HG03045 (cell line): ENCODE measurements around the gene MX2.

ENCODE experiments used
- ATAC-seq: cut with Tn5 transposase; IDR thresholded peaks from one replicate; pipeline ENCODE4 v1.9.1; 2021; ENCODE audit warnings: mild to moderate bottlenecking, moderate library complexity; ENCODE audit not compliant: unreplicated experiment

MX2 gene

DNA sequence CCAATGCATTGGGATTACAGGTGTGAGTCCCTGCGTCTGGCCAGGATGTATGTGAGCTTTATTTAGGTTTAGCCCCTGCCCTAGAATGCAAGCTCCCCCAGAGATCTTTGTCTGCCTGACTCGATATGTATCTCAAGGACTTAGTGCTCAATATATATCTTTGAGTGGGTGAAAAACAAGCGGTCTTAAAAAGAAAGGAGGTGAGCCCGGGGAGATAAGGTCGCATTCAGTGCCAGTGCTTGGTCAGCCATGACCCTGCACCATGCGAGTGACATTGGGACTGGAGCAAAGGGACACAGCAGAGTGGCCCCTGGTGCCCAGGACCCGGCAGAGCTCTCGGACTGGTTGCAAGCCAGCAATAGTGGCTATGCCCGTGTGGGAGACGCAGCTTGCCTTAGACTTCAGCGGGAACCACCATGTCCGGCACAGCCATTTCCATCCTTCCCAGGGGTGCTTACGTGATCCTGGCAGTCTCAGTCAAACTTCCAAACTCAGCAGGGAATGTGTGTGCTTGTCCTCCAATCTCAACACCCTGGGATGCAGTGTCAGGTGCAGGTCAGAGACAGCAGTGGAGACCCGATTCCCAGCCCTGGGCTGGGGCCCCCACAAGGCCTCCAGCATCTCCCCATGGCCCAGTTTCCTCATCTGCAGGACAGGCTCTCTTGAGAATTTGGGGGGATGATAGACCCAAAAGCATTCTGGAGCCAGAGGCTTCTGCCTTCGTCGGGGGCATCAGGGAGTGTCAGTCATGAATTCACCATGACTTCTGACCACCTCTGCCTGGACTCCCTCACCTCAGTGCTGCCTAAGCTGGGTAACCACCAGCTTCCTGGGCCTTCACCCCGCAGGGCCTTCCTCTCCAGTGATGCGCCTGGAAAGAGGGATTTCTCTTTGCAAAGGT lies 1.8 kb downstream of the MX2 start:
- no peak for ATAC-seq

- no peak for ATAC-seq
Observed at GRCh38 chr21:41364308-41364707, 2.5 kb downstream of the MX2 start.

GRCh38 chr21:41365377-41366107 lies 3.7 kb downstream of the MX2 start:
- ATAC-seq = no peak

DNA sequence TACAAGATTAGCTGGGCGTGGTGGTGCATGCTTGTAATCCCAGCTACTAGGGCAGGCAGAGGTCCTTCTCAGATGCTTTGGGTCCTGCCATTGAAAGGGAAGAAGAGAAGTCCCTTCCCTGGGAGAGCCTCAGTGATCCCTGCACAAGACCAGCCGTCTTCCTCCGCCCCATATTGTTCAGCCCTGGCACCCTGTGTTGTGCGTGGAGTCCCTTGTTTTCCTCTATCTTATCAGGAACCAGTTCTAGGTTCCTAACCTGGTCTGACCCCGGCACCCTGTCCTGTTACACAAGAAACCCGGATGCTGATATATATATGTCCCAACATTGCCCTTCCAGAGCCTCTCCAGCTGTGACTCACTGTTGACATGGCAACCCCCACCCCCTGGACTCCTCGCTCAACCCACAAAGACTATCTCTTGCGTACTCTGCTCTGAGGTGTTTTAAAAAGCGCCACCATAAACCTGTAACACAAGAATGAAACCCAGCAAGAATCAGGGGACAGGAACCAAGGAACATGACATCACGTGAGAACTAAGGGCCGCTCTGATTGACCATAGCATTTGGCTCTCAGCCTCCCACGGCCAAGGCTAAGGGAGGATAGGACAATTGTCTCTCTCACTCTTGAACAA lies 4.8 kb downstream of the MX2 start:
- ATAC-seq = no peak

DNA sequence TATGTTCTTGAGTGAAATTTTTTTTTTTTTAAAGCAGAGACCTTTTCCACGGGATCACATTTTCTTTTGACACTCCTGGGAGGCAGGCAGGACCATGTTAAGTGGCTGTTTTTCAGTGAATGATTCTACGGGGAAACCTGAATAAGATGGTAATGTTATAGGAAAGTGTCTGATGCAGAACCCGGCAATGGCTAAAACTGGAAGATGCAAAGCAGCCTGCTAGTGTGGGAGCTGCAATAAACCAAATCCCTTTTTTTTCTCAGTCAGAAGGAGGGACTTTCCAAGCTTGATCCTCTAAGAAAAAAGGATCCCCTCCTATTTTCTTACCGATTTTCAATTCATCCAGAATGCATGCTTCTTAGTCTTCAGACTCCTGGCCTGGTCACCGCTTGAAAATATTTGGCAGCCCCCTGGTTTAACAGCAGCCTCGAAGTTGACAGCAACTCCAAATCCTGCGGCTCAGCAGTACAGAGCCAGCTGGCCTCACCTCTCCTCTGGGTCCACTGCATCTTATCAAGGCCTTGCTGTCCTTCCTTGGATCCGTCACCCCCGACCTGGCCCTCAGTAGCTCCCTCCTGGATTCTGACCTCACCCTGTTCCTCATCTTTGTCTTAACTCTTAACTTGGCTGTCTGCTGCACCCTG lies 5.6 kb downstream of the MX2 start:
- peak; percentile 9 for ATAC-seq

DNA sequence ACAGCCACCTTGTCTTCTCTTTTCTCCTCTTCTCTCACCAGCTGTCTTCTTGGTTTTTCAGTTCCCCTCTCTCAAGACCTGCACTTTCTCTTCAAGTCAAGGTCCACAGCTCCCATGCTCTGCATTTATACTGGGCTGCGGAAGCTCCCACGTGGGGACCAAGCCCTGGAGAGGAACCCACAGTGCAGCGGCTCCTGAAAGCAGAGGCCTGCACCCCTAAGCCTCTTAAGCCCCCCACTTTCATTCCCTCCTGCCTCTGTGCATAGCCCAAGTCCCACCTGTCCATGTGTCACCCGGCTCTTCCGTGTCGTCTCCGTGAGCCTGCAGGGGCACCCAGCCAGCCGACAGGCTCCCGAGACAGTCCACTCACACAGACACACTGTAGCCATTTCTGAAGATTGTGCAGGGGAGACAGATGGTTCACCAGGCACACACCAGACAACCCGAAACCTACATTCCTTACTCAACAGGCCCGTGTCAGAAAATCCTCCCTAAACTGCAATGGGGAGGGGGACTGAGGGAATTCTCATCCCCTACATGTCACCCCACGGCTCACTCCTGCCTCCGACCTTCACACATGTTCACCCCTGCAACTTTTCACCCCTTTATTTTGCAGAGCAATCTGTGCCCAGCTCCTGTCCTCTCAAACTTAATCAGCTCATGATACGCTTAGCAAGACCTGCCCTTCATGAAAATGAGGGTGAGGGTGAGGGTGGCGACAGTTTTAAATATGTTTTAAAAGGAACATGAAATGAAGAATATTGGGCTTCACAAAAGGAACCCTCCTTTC lies 6.3 kb downstream of the MX2 start:
- peak; percentile 60 for ATAC-seq

DNA sequence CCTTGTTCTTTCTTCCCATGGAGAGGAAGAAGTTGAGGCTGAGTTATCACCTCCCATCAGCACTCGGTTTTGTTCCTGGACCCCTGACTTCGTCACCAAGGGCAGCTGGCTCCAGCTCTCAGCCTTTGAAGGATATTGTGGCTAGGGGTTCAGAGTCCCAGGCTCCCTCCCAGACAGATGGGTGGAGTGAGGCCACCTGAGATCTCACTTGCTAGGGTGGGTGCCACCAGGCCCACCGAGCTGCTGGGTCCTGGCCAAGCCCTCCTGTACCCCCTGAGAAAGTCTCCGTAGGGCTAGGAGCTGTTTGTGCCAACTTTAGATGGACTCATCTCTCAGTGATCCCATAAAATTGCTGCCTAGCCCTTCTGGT lies 6.9 kb downstream of the MX2 start:
- no peak for ATAC-seq

DNA sequence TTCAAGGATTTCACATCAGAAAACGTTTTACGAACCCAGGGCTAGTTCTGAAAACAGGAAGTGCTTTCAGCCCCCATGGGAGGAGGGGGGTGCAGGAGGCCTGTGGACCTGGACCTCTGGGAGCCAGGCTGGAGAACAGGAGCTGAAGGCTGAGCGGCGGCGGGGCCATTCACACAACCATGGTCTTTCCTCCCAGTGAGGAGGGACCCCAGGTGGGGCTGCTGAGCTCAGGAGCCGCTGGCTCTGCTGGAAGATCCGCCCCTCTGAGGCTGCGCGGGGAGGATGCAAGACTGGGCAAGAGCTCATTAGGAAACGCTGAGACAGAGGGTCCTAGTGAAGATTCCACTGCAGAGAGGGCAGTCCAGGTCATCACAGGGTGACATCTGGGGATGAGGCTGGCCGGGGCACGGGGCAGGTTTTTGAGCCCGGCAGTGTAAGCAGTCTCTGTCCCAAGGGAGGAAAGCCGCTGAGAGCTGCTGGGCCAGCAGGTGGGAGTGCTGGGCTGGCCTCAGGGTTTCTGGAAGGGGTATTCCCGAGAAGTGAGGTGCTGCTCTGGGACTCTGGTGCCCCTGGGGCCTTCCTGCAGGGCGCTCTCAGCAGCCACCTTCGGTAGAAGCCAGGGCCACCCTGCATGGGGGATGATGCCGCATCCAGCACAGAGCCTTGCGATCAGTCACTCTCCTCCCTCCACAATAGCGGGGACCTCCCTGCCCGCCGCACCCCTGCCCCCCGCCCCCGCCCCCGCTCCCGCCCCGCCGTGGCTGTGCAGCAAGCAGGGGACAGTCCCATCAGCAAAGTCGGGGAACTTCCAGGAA lies 7.5 kb downstream of the MX2 start:
- ATAC-seq = peak; percentile 33

DNA sequence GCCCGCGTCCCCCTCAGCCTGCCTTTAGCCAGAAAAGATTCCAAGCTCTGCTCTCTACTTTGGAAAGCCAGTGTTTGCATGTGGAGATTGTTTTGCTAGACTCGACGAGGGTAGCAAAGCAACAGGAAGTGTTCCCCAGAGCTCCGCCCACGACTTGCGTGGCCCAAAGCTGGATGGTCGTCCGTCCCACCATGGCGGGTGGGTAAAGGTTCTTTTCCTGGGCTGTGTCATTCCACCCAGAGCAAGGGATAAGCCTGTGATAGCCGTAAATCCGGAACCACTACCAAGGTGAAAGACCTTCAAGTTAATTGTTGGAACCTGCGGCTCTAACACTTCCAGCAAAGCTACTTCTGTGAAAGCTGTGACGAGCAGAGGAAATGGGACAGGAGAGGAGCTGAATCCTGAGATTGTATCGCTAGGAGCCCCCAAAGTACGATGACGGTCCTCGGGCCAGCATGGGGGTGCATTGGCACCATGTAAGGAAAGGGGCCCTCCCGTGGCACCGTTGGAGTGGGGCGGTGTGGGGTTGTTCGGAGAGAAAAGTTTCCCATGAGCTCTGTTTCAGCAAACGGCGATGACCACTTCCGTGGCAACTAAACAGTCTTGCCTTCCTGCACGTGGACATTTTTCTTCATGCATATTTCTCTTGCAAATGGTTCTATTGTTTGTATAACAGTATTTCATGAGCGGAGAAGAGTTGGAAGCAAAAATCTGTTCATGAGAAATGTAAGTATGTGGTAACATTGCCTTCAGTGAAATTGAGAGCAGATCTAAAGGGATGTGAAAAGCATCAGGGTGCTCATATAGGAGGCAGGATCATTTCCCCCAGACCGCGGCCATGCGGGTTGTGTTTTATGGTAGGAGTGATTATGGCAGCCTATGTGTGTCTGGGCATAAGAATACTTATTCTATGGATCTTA lies 8.4 kb downstream of the MX2 start:
- no peak for ATAC-seq

- ATAC-seq = no peak
Observed at GRCh38 chr21:41370840-41371684, 9.2 kb downstream of the MX2 start.

DNA sequence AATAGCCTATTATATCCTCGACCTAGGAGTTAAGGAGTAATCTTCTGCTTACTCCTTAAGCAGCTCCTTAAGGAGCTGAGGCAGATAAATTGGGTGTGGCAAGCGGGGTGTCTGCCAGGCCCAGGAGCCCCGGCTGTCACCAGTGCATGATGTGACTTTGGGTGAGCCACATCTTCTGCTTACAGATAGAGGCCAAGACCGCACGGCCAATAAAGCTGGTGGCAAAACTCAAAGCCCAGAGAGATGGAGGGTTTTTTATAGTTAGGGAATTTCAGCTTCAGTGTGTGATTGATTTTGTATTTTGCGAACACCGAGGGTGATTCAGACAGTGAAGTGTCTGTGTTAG lies 9.8 kb downstream of the MX2 start:
- no peak for ATAC-seq

GRCh38 chr21:41373253-41373652 lies 11.4 kb downstream of the MX2 start:
- ATAC-seq = no peak

- no peak for ATAC-seq
Observed at GRCh38 chr21:41373763-41374162, 11.9 kb downstream of the MX2 start.

GRCh38 chr21:41374177-41374712 lies 12.4 kb downstream of the MX2 start:
- no peak for ATAC-seq

- ATAC-seq = no peak
Observed at GRCh38 chr21:41374867-41375533, 13.2 kb downstream of the MX2 start.

DNA sequence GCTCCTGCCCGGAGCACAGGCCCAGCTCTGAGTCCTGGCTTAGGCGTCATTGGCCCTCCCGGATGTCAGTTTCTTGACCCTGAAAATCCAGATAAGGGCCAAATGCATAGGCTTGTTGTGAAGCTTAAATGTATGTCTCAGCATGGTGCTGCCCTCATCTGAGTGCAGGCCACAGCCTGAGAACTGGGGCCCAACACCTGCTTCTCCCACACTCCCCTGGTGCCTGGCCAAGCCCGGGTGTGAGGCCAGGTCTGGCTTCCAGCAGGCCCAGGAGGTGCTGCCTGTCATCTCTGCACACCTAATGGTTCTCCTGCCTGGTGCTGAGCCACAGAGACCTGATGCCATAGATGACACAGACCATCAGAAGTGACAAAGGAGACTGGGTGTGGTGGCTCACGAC lies 14.0 kb downstream of the MX2 start:
- no peak for ATAC-seq

GRCh38 chr21:41377715-41378114 lies 15.9 kb downstream of the MX2 start:
- ATAC-seq = no peak
